Activated CD4-positive, alpha-beta T cell treated with anti-CD3 and anti-CD28 coated beads for 36 hours (primary cell): ENCODE results near the gene TNNT1. TPM values are rescaled to one million over a fixed set of nuclear protein-coding genes. Genes with fewer than 3 reads are reported as not detected.

Source experiments
- ATAC-seq: fragments of 200-7000 bp; cut with Tn5 transposase; one replicate; pipeline ENCODE4 v1.10.0; 2021; ENCODE audit warnings: mild to moderate bottlenecking, moderate library complexity
- CTCF ChIA-PET: fragments of 350-600 bp; sonication (Branson Sonifier 250); formaldehyde crosslinking; loops from one replicate; lab custom pipeline; 2021; ENCODE audit warnings: antibody characterized with exemption; lab: Charles Lee
- POLR2A ChIA-PET: fragments of 350-600 bp; sonication (Branson Sonifier 250); formaldehyde crosslinking; loops from one replicate; lab custom pipeline; 2021; ENCODE audit warnings: antibody characterized with exemption, inconsistent platforms; lab: Charles Lee
- DNase-seq: peaks from one replicate; pipeline ENCODE4 v3.0.0-alpha.2; 2020
- H3K27ac Mint-ChIP-seq: one replicate; pipeline ENCODE4 v1.8.0; 2021; ENCODE audit warnings: mixed read lengths
- H3K27me3 Mint-ChIP-seq: one replicate; pipeline ENCODE4 v1.8.0; 2021; ENCODE audit warnings: mixed read lengths
- H3K36me3 Mint-ChIP-seq: one replicate; pipeline ENCODE4 v1.8.0; 2021; ENCODE audit warnings: low read depth, mixed read lengths
- H3K4me1 Mint-ChIP-seq: one replicate; pipeline ENCODE4 v1.8.0; 2021; ENCODE audit warnings: mixed read lengths
- H3K4me3 Mint-ChIP-seq: one replicate; pipeline ENCODE4 v1.8.0; 2021; ENCODE audit warnings: mild to moderate bottlenecking, moderate library complexity, mixed read lengths
- H3K9me3 Mint-ChIP-seq: one replicate; pipeline ENCODE4 v1.8.0; 2021; ENCODE audit warnings: low read depth, mixed read lengths
- intact Hi-C, 2 experiments: fragments of 100-400 bp; cut with DNase I in 1 of 2; cut with micrococcal nuclease in 1 of 2; formaldehyde crosslinking; loops; one replicate each; pipeline versions ENCODE4 v1.14.2 to v1.15.1; 2022 to 2024; cut with DNase I, micrococcal nuclease
- total RNA-seq, 2 experiments: library from RNA; stranded (reverse); gene quantifications; one replicate each; pipeline ENCODE4 v1.2.3, GENCODE V29; 2021

Gene TNNT1
- total RNA-seq, 2 experiments from 2014 or later = 0.47 to 0.50 TPM

GRCh38 chr19:55169136-55169535 lies 20.1 kb upstream of the TNNT1 start:
- no peak overlapping the region for H3K27ac Mint-ChIP-seq
- H3K36me3 Mint-ChIP-seq = no peaks in the 10 kb centered on the region
- ATAC-seq (no peak), DNase-seq (no peak)
- POLR2A ChIA-PET = interaction anchor here (0.6 kb wide), 1 partner anchor 11 kb away, joined by 3 read pairs; the partner anchor contains the start of gene SYT5
- no peaks in the 10 kb centered on the region for H3K9me3 Mint-ChIP-seq
- CTCF ChIA-PET = no interaction called here
- no peak overlapping the region for H3K4me3 Mint-ChIP-seq
- H3K27me3 Mint-ChIP-seq = peaks cover 57% of the 10 kb centered on the region
- intact Hi-C loops = loop anchor here in 1 of 2 experiments (10.0 kb wide), 2 partner anchors 436 to 704 kb away; partner anchors contain the start of genes LENG9, ZNF524 and ZNF865
- peaks cover 19% of the 10 kb centered on the region for H3K4me1 Mint-ChIP-seq

GRCh38 chr19:55166530-55167268 lies 17.7 kb upstream of the TNNT1 start, which contains the start of gene DNAAF3:
Gene DNAAF3, minus strand, starts transcription at chr19:55166613. Its CDS starts 200 bp downstream, at chr19:55166413.
- Mint-ChIP-seq H3K9me3 (no peaks in the 10 kb centered on the region), H3K27ac (peak within 1 kb of the TSS; percentile 11), H3K4me3 (peak within 1 kb of the TSS; percentile 71), H3K27me3 (peaks cover 45% of the 10 kb centered on the region), H3K4me1 (peaks cover 10% of the 10 kb centered on the region), H3K36me3 (no peaks in the 10 kb centered on the region)
- CTCF ChIA-PET = interaction anchor here (0.5 to 1.9 kb wide), 6 partner anchors 10 to 845 kb away, joined by 3 to 7 read pairs (median 4); partner anchors contain the start of gene KMT5C
- ATAC-seq (peak; percentile 95), DNase-seq (peak; percentile 95)
- intact Hi-C loops = loop anchor here (1.0 to 10.0 kb wide), 8 partner anchors 13 to 702 kb away; partner anchors contain the start of genes ISOC2 (in 1 of the 2), KMT5C (in 1 of the 2), LENG9 (in 1 of the 2) and PPP1R12C (in 1 of the 2)
- POLR2A ChIA-PET = no interaction called here

GRCh38 chr19:55165952-55166529 lies 17.0 kb upstream of the TNNT1 start:
- no peaks in the 10 kb centered on the region for H3K36me3 Mint-ChIP-seq
- peaks cover 40% of the 10 kb centered on the region for H3K27me3 Mint-ChIP-seq
- H3K9me3 Mint-ChIP-seq = no peaks in the 10 kb centered on the region
- no peak overlapping the region for H3K27ac Mint-ChIP-seq
- DNase-seq = peak; percentile 82
- ATAC-seq = peak; percentile 79
- intact Hi-C loops = loop anchor here (1.0 to 10.0 kb wide), 8 partner anchors 13 to 701 kb away; partner anchors contain the start of genes ISOC2 (in 1 of the 2), KMT5C (in 1 of the 2), LENG9 (in 1 of the 2) and PPP1R12C (in 1 of the 2)
- peaks cover 10% of the 10 kb centered on the region for H3K4me1 Mint-ChIP-seq
- ChIA-PET POLR2A (no interaction called here), CTCF (interaction anchor here (0.6 to 1.9 kb wide), 7 partner anchors 11 to 302 kb away, joined by 3 to 7 read pairs (median 3); partner anchors contain the start of genes HSPBP1 and SYT5)
- H3K4me3 Mint-ChIP-seq = peak overlapping the region; percentile 71

DNA sequence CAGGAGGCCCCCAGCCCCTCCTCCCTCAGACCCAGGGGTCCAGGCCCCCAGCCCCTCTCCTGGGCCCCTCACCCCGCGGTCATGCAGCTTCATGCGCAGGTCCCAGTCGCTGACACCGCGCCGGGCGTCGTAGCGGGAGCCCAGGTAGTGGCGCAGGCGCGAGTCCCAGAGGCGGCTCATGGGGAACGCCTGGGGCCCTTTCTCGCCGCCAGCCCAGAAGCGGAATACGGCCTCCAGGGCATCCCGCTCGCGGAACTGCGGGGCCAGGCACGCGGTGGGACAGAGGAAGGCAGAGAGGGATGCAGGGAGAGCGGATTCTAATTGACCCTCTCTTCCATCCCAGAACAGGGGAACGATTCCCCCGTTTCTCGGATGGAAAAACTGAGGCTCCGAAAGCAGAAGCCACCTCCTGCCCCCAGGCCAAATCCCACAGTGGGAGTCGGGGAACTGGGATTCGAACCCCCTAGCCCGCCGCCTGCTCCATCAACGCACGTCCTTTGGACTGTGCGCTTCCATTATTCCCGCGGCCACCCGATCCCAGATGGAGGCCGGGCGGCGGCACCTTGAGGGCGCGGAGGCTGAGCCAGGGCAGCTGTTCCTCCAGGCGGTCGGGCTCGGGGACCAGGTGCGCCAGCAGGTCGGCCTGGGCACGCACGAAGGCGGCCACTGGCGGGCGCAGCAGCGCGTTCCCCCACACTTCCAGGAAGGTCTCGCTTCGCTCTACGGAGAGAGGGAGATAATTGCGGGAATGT lies 12.7 kb upstream of the TNNT1 start:
- POLR2A ChIA-PET = no interaction called here
- DNase-seq = no peak
- peaks cover 29% of the 10 kb centered on the region for H3K27me3 Mint-ChIP-seq

GRCh38 chr19:55160986-55161365 lies 12.0 kb upstream of the TNNT1 start:
- DNase-seq = no peak
- peaks cover 27% of the 10 kb centered on the region for H3K27me3 Mint-ChIP-seq
- H3K9me3 Mint-ChIP-seq = no peaks in the 10 kb centered on the region
- POLR2A ChIA-PET = interaction anchor here (0.8 kb wide), 1 partner anchor 73 kb away, joined by 3 read pairs; no protein-coding TSS in a partner anchor
- H3K4me1 Mint-ChIP-seq = peaks cover 9% of the 10 kb centered on the region
- CTCF ChIA-PET = interaction anchor here (0.6 to 2.6 kb wide), 13 partner anchors 11 to 984 kb away, joined by 3 to 16 read pairs (median 4); partner anchors contain the start of gene TNNT1
- no peaks in the 10 kb centered on the region for H3K36me3 Mint-ChIP-seq
- ATAC-seq = no peak
- H3K4me3 Mint-ChIP-seq = no peak overlapping the region
- intact Hi-C loops = loop anchor here (1.0 to 10.0 kb wide), 7 partner anchors 20 to 696 kb away; partner anchors contain the start of genes LENG9 (in 1 of the 2), PPP1R12C (in 1 of the 2), ZNF524 (in 1 of the 2) and ZNF865 (in 1 of the 2)
- no peak overlapping the region for H3K27ac Mint-ChIP-seq

More for the DNA sequence above, 12.7 kb upstream of the TNNT1 start:
- CTCF ChIA-PET = interaction anchor here (0.8 to 2.6 kb wide), 3 partner anchors 13 to 974 kb away, joined by 4 to 16 read pairs (median 4); no protein-coding TSS in a partner anchor
- no peak overlapping the region for H3K4me3 Mint-ChIP-seq
- intact Hi-C loops = loop anchor here (5.0 to 10.0 kb wide), 4 partner anchors 79 to 697 kb away; partner anchors contain the start of genes LENG9 (in 1 of the 2), ZNF524 (in 1 of the 2) and ZNF865 (in 1 of the 2)
- no peak for ATAC-seq
- H3K9me3 Mint-ChIP-seq = no peaks in the 10 kb centered on the region
- no peak overlapping the region for H3K27ac Mint-ChIP-seq
- H3K4me1 Mint-ChIP-seq = peaks cover 11% of the 10 kb centered on the region
- H3K36me3 Mint-ChIP-seq = no peaks in the 10 kb centered on the region

DNA sequence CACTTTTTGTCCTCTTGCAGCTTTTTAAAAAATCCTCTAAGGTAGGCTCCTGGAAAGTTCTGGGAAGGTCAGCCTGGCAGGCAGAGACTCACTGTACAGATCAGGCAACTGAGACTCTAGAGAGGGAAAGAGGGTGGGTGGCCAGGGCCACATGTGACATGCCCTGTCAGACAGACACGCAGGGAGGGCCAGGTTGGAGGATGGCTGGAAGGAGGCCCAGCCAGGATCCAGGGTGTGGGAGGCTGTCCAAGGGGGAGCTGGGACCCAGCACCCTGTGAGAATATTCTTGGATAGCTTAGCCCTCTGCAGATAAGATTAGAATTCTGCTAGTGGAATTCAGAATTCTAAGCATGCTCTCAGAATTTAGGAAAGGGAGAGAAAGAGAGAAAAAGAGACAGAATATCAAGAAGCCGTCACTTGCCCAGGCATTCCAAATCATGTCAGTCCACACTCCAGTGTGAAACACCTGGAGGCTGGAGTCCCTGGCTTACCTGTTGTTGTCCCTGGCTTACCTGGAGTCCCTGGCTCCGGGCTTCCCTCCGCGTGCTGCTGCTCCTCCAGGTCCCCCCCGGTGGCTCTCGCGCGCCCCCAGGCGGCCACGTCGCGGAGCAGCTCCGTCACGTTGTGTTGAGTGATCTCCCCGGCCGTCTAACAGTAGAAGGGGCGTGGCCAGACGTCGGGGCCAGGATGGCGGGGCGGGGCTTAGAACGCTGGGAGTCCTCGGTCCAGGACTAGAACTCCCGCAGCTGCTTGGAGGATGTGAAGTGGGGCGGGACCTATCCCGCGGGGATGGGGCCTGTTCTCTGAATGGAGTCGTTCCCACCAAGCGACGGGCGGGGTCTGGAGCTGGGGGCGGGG lies 11.4 kb upstream of the TNNT1 start:
- intact Hi-C loops = loop anchor here (1.0 to 10.0 kb wide), 7 partner anchors 19 to 696 kb away; partner anchors contain the start of genes LENG9 (in 1 of the 2), PPP1R12C (in 1 of the 2), ZNF524 (in 1 of the 2) and ZNF865 (in 1 of the 2)
- Mint-ChIP-seq H3K9me3 (no peaks in the 10 kb centered on the region), H3K4me3 (no peak overlapping the region), H3K4me1 (peaks cover 9% of the 10 kb centered on the region), H3K36me3 (no peaks in the 10 kb centered on the region), H3K27me3 (peaks cover 23% of the 10 kb centered on the region), H3K27ac (no peak overlapping the region)
- ATAC-seq (peak; percentile 98), DNase-seq (peak; percentile 96)
- CTCF ChIA-PET = interaction anchor here (0.6 to 2.6 kb wide), 15 partner anchors 10 to 985 kb away, joined by 3 to 16 read pairs (median 4); partner anchors contain the start of gene TNNT1
- POLR2A ChIA-PET = interaction anchor here (0.8 kb wide), 1 partner anchor 72 kb away, joined by 3 read pairs; no protein-coding TSS in a partner anchor

- no peak overlapping the region for H3K27ac Mint-ChIP-seq
- peaks cover 21% of the 10 kb centered on the region for H3K27me3 Mint-ChIP-seq
- no peak for DNase-seq
- no peaks in the 10 kb centered on the region for H3K9me3 Mint-ChIP-seq
- ChIA-PET POLR2A (interaction anchor here (0.7 kb wide), 1 partner anchor 69 kb away, joined by 3 read pairs; no protein-coding TSS in a partner anchor), CTCF (interaction anchor here (0.9 to 2.6 kb wide), 5 partner anchors 13 to 102 kb away, joined by 3 to 16 read pairs (median 6); no protein-coding TSS in a partner anchor)
- intact Hi-C loops = no loop called here
- H3K4me3 Mint-ChIP-seq = no peak overlapping the region
- H3K36me3 Mint-ChIP-seq = no peaks in the 10 kb centered on the region
- H3K4me1 Mint-ChIP-seq = peaks cover 13% of the 10 kb centered on the region
- no peak for ATAC-seq
Measured at GRCh38 chr19:55158848-55159749, 10.1 kb upstream of the TNNT1 start.

DNA sequence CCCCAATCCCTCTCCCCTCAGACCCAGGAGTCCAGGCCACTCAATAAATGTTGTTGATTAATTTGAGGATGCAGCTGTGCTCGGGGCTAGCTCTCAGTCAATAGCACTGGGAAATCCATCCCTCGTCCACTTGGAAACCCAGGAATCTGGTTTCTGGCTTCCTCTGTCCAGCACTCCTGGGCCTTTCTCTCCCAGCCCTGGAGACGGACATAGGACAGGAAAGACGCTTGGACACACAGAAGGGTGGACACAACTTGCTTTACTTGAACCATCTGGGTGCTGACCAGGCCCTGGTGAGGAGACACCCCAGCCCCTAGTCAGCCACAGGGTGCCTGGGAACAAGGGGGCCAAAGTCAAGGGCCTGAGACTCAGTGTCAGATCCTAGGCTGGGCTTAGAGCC lies 9.4 kb upstream of the TNNT1 start:
- no peak overlapping the region for H3K4me3 Mint-ChIP-seq
- H3K27ac Mint-ChIP-seq = no peak overlapping the region
- H3K27me3 Mint-ChIP-seq = peaks cover 17% of the 10 kb centered on the region
- POLR2A ChIA-PET = no interaction called here
- intact Hi-C loops = no loop called here
- CTCF ChIA-PET = interaction anchor here (0.9 to 1.8 kb wide), 4 partner anchors 16 to 69 kb away, joined by 3 to 9 read pairs (median 5); no protein-coding TSS in a partner anchor
- H3K36me3 Mint-ChIP-seq = no peaks in the 10 kb centered on the region
- H3K9me3 Mint-ChIP-seq = no peaks in the 10 kb centered on the region
- H3K4me1 Mint-ChIP-seq = peaks cover 17% of the 10 kb centered on the region
- no peak for ATAC-seq
- no peak for DNase-seq
